Osteocyte (in vitro differentiated cells): ENCODE data around the gene AMOTL2. TPM values are rescaled to one million over a fixed set of nuclear protein-coding genes. Genes with fewer than 3 reads are reported as not detected.
A peak's percentile ranks its signal among the peaks of the same experiment; 100 is the strongest.

Experiments
- DNase-seq: peaks from one replicate; pipeline ENCODE4 v3.0.0; 2021; ENCODE audit warnings: mixed read lengths; ENCODE audit not compliant: unreplicated experiment; ENCODE audit errors: extremely low spot score
- H3K27ac Mint-ChIP-seq: one replicate; pipeline ENCODE4 v1.8.0; 2021; ENCODE audit warnings: mild to moderate bottlenecking, mixed read lengths; ENCODE audit not compliant: unreplicated experiment
- H3K27me3 Mint-ChIP-seq: one replicate; pipeline ENCODE4 v1.8.0; 2021; ENCODE audit warnings: mixed read lengths; ENCODE audit not compliant: unreplicated experiment
- H3K36me3 Mint-ChIP-seq: one replicate; pipeline ENCODE4 v1.8.0; 2021; ENCODE audit warnings: mixed read lengths; ENCODE audit not compliant: unreplicated experiment
- H3K4me1 Mint-ChIP-seq: one replicate; pipeline ENCODE4 v1.8.0; 2021; ENCODE audit warnings: mixed read lengths; ENCODE audit not compliant: unreplicated experiment
- H3K4me3 Mint-ChIP-seq: one replicate; pipeline ENCODE4 v1.8.0; 2021; ENCODE audit warnings: mild to moderate bottlenecking, moderate library complexity, mixed read lengths; ENCODE audit not compliant: unreplicated experiment
- H3K9me3 Mint-ChIP-seq: one replicate; pipeline ENCODE4 v1.8.0; 2021; ENCODE audit warnings: mixed read lengths; ENCODE audit not compliant: unreplicated experiment
- total RNA-seq: library from RNA; stranded (reverse); gene quantifications from 2 replicates; pipeline ENCODE4 v1.2.1, GENCODE V29; 2021
- TF ChIP-seq, protein P1 (sequence below): fragments of 200-600 bp; sonication (generic); IDR thresholded peaks from 2 replicates; pipeline ENCODE4 v1.5.0; 2021; ENCODE audit warnings: antibody characterized with exemption, mild to moderate bottlenecking, moderate library complexity

The AMOTL2 gene
- total RNA-seq, 1 donor from 2014 or later: 195 TPM

DNA sequence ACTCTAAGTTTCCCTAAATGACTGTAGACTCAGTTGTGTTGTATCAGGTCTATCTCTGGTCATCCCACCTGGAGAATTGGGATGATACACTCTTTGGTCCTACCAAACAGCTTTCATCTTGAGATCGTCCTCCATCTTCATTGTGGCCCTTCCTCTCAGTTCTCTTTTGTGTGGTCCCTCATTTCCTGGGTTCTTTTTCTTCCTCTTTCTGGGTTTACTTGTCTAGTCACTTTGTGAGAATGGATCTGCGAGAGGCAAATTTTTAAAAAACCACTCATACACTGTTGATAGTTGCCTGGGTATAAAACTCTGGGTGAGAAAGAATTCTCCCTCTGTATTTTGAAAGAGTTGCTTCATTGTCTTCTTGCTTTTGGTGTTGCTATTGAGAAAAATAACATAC is 6.0 kb upstream of the AMOTL2 start:
- Mint-ChIP-seq H3K9me3 (peaks cover 7% of the 10 kb centered on the region), H3K27ac (peak overlapping the region; percentile 76), H3K36me3 (no peaks in the 10 kb centered on the region), H3K27me3 (peaks cover 3% of the 10 kb centered on the region), H3K4me3 (no peak overlapping the region), H3K4me1 (peaks cover 25% of the 10 kb centered on the region)
- TF ChIP-seq, protein P1, sequence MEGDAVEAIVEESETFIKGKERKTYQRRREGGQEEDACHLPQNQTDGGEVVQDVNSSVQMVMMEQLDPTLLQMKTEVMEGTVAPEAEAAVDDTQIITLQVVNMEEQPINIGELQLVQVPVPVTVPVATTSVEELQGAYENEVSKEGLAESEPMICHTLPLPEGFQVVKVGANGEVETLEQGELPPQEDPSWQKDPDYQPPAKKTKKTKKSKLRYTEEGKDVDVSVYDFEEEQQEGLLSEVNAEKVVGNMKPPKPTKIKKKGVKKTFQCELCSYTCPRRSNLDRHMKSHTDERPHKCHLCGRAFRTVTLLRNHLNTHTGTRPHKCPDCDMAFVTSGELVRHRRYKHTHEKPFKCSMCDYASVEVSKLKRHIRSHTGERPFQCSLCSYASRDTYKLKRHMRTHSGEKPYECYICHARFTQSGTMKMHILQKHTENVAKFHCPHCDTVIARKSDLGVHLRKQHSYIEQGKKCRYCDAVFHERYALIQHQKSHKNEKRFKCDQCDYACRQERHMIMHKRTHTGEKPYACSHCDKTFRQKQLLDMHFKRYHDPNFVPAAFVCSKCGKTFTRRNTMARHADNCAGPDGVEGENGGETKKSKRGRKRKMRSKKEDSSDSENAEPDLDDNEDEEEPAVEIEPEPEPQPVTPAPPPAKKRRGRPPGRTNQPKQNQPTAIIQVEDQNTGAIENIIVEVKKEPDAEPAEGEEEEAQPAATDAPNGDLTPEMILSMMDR: no peak
- DNase-seq: no peak

- no peaks in the 10 kb centered on the region for H3K27me3 Mint-ChIP-seq
- peaks cover 29% of the 10 kb centered on the region for H3K4me1 Mint-ChIP-seq
- TF ChIP-seq, protein P1: no peak
- H3K27ac Mint-ChIP-seq: no peak overlapping the region
- H3K4me3 Mint-ChIP-seq: no peak overlapping the region
- peak; percentile 36 for DNase-seq
- no peaks in the 10 kb centered on the region for H3K36me3 Mint-ChIP-seq
- peaks cover 7% of the 10 kb centered on the region for H3K9me3 Mint-ChIP-seq
Measured at GRCh38 chr3:134378818-134379217, 4.6 kb upstream of the AMOTL2 start.

- Mint-ChIP-seq H3K9me3 (peaks cover 7% of the 10 kb centered on the region), H3K4me1 (peaks cover 29% of the 10 kb centered on the region), H3K27me3 (no peaks in the 10 kb centered on the region), H3K4me3 (no peak overlapping the region), H3K36me3 (peaks cover under 1% of the 10 kb centered on the region), H3K27ac (no peak overlapping the region)
- peak; percentile 67 for DNase-seq
- TF ChIP-seq, protein P1: peak; percentile 39
Measured at GRCh38 chr3:134378384-134378783, 4.1 kb upstream of the AMOTL2 start.

- Mint-ChIP-seq H3K27ac (no peak overlapping the region), H3K27me3 (no peaks in the 10 kb centered on the region), H3K4me3 (no peak overlapping the region), H3K4me1 (peaks cover 29% of the 10 kb centered on the region), H3K36me3 (peaks cover 5% of the 10 kb centered on the region), H3K9me3 (peaks cover 7% of the 10 kb centered on the region)
- TF ChIP-seq, protein P1: no peak
- peak; percentile 51 for DNase-seq
Measured at GRCh38 chr3:134377896-134378295, 3.6 kb upstream of the AMOTL2 start.

GRCh38 chr3:134376786-134377426 is 2.7 kb upstream of the AMOTL2 start:
- Mint-ChIP-seq H3K27me3 (no peaks in the 10 kb centered on the region), H3K27ac (no peak overlapping the region), H3K36me3 (peaks cover 9% of the 10 kb centered on the region), H3K9me3 (peaks cover 7% of the 10 kb centered on the region), H3K4me3 (no peak overlapping the region), H3K4me1 (peaks cover 34% of the 10 kb centered on the region)
- TF ChIP-seq, protein P1: no peak
- peak; percentile 42 for DNase-seq
